MCF 10A (cell line): ENCODE data around the gene EDEM1. TPM values are rescaled to one million over a fixed set of nuclear protein-coding genes. Genes with fewer than 3 reads are reported as not detected.
A peak's percentile ranks its signal among the peaks of the same experiment; 100 is the strongest.

Experiments used
- BruUV-seq: library from RNA; stranded (reverse); fragments of 400-500 nt; replicated peaks from 2 replicates; lab custom pipeline; 2021; lab: Mats Ljungman, UMichigan
- CTCF ChIA-PET: fragments of 300-600 bp; sonication (Branson Sonifier 250); formaldehyde crosslinking; extraction: SDS; loops from one replicate; lab custom pipeline; 2021; ENCODE audit warnings: antibody characterized with exemption, inconsistent platforms; lab: Yijun Ruan, JAX
- POLR2A ChIA-PET: fragments of 300-600, 350-650 bp; sonication (Branson Sonifier 250); formaldehyde crosslinking; extraction: SDS; loops from one replicate; lab custom pipeline; 2020; ENCODE audit warnings: antibody characterized with exemption, inconsistent platforms; lab: Yijun Ruan, JAX
- DNase-seq: peaks from one replicate; pipeline ENCODE4 v3.0.0-alpha.2; 2018; ENCODE audit not compliant: unreplicated experiment
- H3K27ac Mint-ChIP-seq: one replicate; pipeline ENCODE4 v1.8.0; 2022; ENCODE audit warnings: mild to moderate bottlenecking, low read depth, mixed read lengths; ENCODE audit not compliant: unreplicated experiment
- H3K27me3 Mint-ChIP-seq: one replicate; pipeline ENCODE4 v1.8.0; 2022; ENCODE audit warnings: mixed read lengths; ENCODE audit not compliant: insufficient read depth, unreplicated experiment
- H3K36me3 Mint-ChIP-seq: one replicate; pipeline ENCODE4 v1.8.0; 2022; ENCODE audit warnings: mild to moderate bottlenecking, moderate library complexity, mixed read lengths; ENCODE audit not compliant: insufficient read depth, unreplicated experiment
- H3K4me1 Mint-ChIP-seq: one replicate; pipeline ENCODE4 v1.8.0; 2022; ENCODE audit warnings: mixed read lengths; ENCODE audit not compliant: insufficient read depth, unreplicated experiment
- H3K4me3 Mint-ChIP-seq: one replicate; pipeline ENCODE4 v1.8.0; 2022; ENCODE audit warnings: mild to moderate bottlenecking, moderate library complexity, mixed read lengths; ENCODE audit not compliant: unreplicated experiment
- H3K9me3 Mint-ChIP-seq: one replicate; pipeline ENCODE4 v1.8.0; 2022; ENCODE audit warnings: mixed read lengths; ENCODE audit not compliant: unreplicated experiment
- intact Hi-C: fragments of 100-400 bp; cut with micrococcal nuclease; formaldehyde crosslinking; loops from 2 replicates; pipeline ENCODE4 v1.14.1; 2022
- total RNA-seq: library from RNA; stranded (reverse); gene quantifications from 2 replicates; pipeline ENCODE4 v1.2.3, GENCODE V29; 2022
- TF ChIP-seq, protein P1 (sequence below): fragments of 200-600 bp; IDR thresholded peaks from one replicate; pipeline ENCODE4 v1.8.0; 2022; ENCODE audit warnings: antibody characterized with exemption, mild to moderate bottlenecking; ENCODE audit not compliant: unreplicated experiment

The EDEM1 gene
- total RNA-seq, 1 experiment from 2014 or later, result 114 TPM

GRCh38 chr3:5198986-5199731 is 11.7 kb downstream of the EDEM1 start:
- Mint-ChIP-seq H3K36me3 (peaks cover 75% of the 10 kb centered on the region), H3K9me3 (no peaks in the 10 kb centered on the region), H3K4me1 (peaks cover 56% of the 10 kb centered on the region), H3K4me3 (no peak overlapping the region), H3K27ac (peak overlapping the region; percentile 95), H3K27me3 (no peaks in the 10 kb centered on the region)
- intact Hi-C loops, result no loop called here
- POLR2A ChIA-PET, result interaction anchor here (6.4 to 8.1 kb wide), 2 partner anchors 13 to 75 kb away, joined by 115 to 190 read pairs; partner anchors contain the start of genes ARL8B and EDEM1
- no TSS peak for BruUV-seq
- no peak for DNase-seq
- TF ChIP-seq, protein P1, sequence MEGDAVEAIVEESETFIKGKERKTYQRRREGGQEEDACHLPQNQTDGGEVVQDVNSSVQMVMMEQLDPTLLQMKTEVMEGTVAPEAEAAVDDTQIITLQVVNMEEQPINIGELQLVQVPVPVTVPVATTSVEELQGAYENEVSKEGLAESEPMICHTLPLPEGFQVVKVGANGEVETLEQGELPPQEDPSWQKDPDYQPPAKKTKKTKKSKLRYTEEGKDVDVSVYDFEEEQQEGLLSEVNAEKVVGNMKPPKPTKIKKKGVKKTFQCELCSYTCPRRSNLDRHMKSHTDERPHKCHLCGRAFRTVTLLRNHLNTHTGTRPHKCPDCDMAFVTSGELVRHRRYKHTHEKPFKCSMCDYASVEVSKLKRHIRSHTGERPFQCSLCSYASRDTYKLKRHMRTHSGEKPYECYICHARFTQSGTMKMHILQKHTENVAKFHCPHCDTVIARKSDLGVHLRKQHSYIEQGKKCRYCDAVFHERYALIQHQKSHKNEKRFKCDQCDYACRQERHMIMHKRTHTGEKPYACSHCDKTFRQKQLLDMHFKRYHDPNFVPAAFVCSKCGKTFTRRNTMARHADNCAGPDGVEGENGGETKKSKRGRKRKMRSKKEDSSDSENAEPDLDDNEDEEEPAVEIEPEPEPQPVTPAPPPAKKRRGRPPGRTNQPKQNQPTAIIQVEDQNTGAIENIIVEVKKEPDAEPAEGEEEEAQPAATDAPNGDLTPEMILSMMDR, result no peak
- CTCF ChIA-PET, result interaction anchor here (2.5 to 7.9 kb wide), 3 partner anchors 11 to 75 kb away, joined by 13 to 80 read pairs (median 14); partner anchors contain the start of gene ARL8B

DNA sequence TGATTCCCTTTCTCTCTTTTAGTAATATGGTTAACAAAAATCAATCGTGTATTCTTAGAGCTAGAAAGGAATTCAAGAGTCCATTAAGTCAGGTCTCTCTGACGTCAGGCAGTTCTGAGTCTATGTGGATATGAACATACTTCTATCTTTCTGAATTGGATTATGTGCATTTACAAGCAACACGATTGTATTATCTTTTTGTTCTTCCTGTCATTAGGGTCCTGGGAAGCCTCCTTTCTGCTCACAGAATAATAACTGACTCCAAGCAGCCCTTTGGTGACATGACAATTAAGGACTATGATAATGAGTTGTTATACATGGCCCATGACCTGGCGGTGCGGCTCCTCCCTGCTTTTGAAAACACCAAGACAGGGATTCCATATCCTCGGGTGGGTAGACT is 14.0 kb downstream of the EDEM1 start:
- CTCF ChIA-PET, result no interaction called here
- POLR2A ChIA-PET, result interaction anchor here (2.7 kb wide), 1 partner anchor 12 kb away, joined by 7 read pairs; no protein-coding TSS in a partner anchor
- intact Hi-C loops, result no loop called here
- Mint-ChIP-seq H3K27me3 (no peaks in the 10 kb centered on the region), H3K4me1 (peaks cover 38% of the 10 kb centered on the region), H3K9me3 (no peaks in the 10 kb centered on the region), H3K36me3 (peaks cover 90% of the 10 kb centered on the region), H3K27ac (peak overlapping the region; percentile 74), H3K4me3 (no peak overlapping the region)
- BruUV-seq, result no TSS peak
- TF ChIP-seq, protein P1, result no peak
- no peak for DNase-seq

GRCh38 chr3:5202222-5202621 is 14.7 kb downstream of the EDEM1 start:
- intact Hi-C loops, result no loop called here
- ChIA-PET CTCF (no interaction called here), POLR2A (interaction anchor here (0.6 to 2.7 kb wide), 2 partner anchors 13 to 1716 kb away, joined by 3 to 7 read pairs; no protein-coding TSS in a partner anchor)
- Mint-ChIP-seq H3K36me3 (peaks cover 90% of the 10 kb centered on the region), H3K27ac (peak overlapping the region; percentile 74), H3K9me3 (no peaks in the 10 kb centered on the region), H3K4me3 (no peak overlapping the region), H3K27me3 (no peaks in the 10 kb centered on the region), H3K4me1 (peaks cover 31% of the 10 kb centered on the region)
- TF ChIP-seq, protein P1, result no peak
- BruUV-seq, result no TSS peak
- DNase-seq, result no peak

GRCh38 chr3:5205165-5205941 is 17.8 kb downstream of the EDEM1 start:
- Mint-ChIP-seq H3K27me3 (no peaks in the 10 kb centered on the region), H3K9me3 (no peaks in the 10 kb centered on the region), H3K4me3 (no peak overlapping the region), H3K27ac (no peak overlapping the region), H3K36me3 (peaks cover 95% of the 10 kb centered on the region), H3K4me1 (peaks cover 8% of the 10 kb centered on the region)
- intact Hi-C loops, result no loop called here
- DNase-seq, result no peak
- ChIA-PET CTCF (no interaction called here), POLR2A (interaction anchor here (0.6 to 2.1 kb wide), 2 partner anchors 8 to 1737 kb away, joined by 3 to 8 read pairs; no protein-coding TSS in a partner anchor)
- TF ChIP-seq, protein P1, result no peak
- BruUV-seq, result no TSS peak
